ENCODE results near the gene TPST2.

TPST2 gene

DNA sequence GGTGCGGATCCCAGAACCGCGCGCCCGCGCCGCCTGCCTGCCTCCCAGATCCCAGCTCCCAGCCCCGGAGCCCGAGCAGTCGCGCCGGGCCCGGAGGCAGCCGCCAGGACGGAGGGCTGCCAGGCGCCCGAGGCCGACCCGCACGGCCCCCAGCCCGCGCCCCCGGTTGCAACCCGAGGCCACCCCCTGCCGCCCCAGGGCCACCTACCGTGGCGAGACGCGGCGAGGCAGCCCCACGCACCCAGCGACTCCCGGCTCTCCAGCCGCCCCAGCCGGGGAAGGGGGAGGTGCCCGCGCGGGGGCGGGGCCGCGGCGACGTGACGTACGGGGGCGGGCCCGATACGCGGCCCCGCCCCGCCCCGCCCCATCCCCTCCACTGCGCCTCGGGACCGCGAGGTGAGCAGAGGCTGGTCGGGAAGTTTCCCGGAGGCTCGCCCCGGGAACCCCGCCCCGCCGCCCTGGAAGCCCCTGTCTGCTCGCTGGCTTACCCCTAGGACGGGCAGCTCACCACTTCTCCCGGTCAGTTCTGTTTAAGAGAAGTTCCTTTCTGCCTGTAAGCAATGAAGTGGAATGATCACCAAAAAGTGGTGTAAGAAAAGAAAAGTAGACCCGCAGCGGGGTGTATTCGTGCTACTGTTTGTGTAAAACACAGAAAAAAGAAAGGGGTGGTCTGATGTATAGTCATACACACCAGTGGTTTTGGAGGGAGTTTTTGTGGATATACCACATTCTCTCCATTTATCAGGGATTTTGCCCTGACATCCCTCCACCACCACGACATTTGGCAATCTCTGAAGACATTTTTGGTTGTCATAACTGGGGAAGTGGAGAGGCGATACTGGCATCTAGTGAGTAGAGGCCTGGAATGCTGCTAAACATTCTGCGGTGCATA is at the start of gene TPST2:
TPST2 (minus strand) TSS at position 288 of the 892 bp plus-strand sequence. CDS start 48,502 bp downstream, outside the sequence.
- ChIA-PET CTCF (no interaction called here), POLR2A (no interaction called here)
- TF ChIP-seq CTBP1 (IDR thresholded peaks at IDR 0.05; ENCODE audit: borderline replicate concordance) (no peak), ARNT (IDR thresholded peaks at IDR 0.05) (no peak), FOXA1 (IDR thresholded peaks at IDR 0.05) (no peak), NFRKB (IDR thresholded peaks at IDR 0.05) (no peak), FOXK2 (IDR thresholded peaks at IDR 0.05) (no peak), FOXM1 (IDR thresholded peaks at IDR 0.05; ENCODE audit: borderline replicate concordance) (no peak), TARDBP (IDR thresholded peaks at IDR 0.05) (no peak), L3MBTL2 (conservative IDR thresholded peaks at IDR 0.05) (no peak), BHLHE40 (IDR thresholded peaks at IDR 0.05; ENCODE audit: borderline replicate concordance) (no peak), HDGF (IDR thresholded peaks at IDR 0.05; ENCODE audit: borderline replicate concordance) (no peak), ZNF384 (IDR thresholded peaks at IDR 0.05) (no peak)
- TF ChIP-seq, protein P1, sequence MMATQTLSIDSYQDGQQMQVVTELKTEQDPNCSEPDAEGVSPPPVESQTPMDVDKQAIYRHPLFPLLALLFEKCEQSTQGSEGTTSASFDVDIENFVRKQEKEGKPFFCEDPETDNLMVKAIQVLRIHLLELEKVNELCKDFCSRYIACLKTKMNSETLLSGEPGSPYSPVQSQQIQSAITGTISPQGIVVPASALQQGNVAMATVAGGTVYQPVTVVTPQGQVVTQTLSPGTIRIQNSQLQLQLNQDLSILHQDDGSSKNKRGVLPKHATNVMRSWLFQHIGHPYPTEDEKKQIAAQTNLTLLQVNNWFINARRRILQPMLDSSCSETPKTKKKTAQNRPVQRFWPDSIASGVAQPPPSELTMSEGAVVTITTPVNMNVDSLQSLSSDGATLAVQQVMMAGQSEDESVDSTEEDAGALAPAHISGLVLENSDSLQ (IDR thresholded peaks at IDR 0.05), result no peak
- DNase-seq (ENCODE audit: extremely low spot score), result peak; percentile 96

DNA sequence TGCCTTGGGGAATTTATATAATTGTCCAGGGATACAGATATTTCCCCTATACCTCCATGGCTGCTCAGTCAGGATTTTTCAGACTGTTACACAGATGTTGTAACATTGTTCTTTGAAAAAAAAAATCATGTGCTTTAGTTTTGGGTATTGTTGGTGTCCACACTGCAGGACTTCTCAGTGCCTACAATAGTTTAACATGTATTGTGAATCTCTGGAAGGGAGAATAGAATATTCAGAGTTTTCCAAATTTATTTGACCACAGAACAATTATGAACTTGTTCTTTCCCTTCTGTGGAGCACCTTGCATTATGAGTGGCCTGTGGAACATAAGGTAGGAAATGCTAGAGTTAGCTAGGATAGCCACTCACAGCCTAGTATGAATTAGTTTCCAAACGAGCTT is 46.4 kb upstream of the TPST2 start:
- POLR2A ChIA-PET, result no interaction called here
- DNase-seq (ENCODE audit: extremely low spot score), result no peak
- CTCF ChIA-PET, result no interaction called here
- TF ChIP-seq FOXK2 (IDR thresholded peaks at IDR 0.05) (no peak), HDGF (IDR thresholded peaks at IDR 0.05; ENCODE audit: borderline replicate concordance) (no peak), FOXM1 (IDR thresholded peaks at IDR 0.05; ENCODE audit: borderline replicate concordance) (no peak), BHLHE40 (IDR thresholded peaks at IDR 0.05; ENCODE audit: borderline replicate concordance) (no peak), TARDBP (IDR thresholded peaks at IDR 0.05) (no peak), SP1 (IDR thresholded peaks at IDR 0.05) (no peak), LEF1 (IDR thresholded peaks at IDR 0.05; ENCODE audit: borderline replicate concordance) (no peak), ARNT (IDR thresholded peaks at IDR 0.05) (no peak), L3MBTL2 (conservative IDR thresholded peaks at IDR 0.05) (no peak), ELF4 (IDR thresholded peaks at IDR 0.05) (no peak), NFRKB (IDR thresholded peaks at IDR 0.05) (no peak), SUZ12 (IDR thresholded peaks at IDR 0.05) (no peak), FOXA1 (IDR thresholded peaks at IDR 0.05) (no peak), CTBP1 (IDR thresholded peaks at IDR 0.05; ENCODE audit: borderline replicate concordance) (no peak)
- TF ChIP-seq, protein P1 (IDR thresholded peaks at IDR 0.05), result no peak

DNA sequence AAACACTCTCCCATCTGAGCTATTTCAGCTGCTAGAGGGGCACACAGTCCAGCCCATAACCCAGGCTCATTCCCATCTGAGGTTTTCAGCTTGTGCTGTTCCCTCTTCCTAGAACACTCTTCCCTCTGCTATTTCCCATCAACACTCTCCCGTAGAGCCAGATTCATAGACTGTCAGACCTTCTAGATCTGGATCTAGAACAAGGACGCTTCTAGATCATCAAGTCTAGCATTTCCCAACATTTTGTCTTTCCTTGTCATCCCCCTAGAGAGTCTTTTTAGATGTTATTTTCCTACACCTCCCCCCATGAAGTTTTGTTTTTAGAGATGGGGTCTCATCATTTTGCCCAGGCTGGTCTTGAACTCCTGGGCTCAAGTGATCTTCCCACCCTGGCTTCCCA is 45.2 kb upstream of the TPST2 start:
- POLR2A ChIA-PET, result no interaction called here
- DNase-seq (ENCODE audit: extremely low spot score), result no peak
- TF ChIP-seq ZNF384 (IDR thresholded peaks at IDR 0.05) (no peak), FOXA1 (IDR thresholded peaks at IDR 0.05) (no peak), BHLHE40 (IDR thresholded peaks at IDR 0.05; ENCODE audit: borderline replicate concordance) (no peak), HDGF (IDR thresholded peaks at IDR 0.05; ENCODE audit: borderline replicate concordance) (no peak), ARNT (IDR thresholded peaks at IDR 0.05) (no peak), FOXM1 (IDR thresholded peaks at IDR 0.05; ENCODE audit: borderline replicate concordance) (no peak), ELF4 (IDR thresholded peaks at IDR 0.05) (no peak), SUZ12 (IDR thresholded peaks at IDR 0.05) (no peak), CTBP1 (IDR thresholded peaks at IDR 0.05; ENCODE audit: borderline replicate concordance) (no peak), L3MBTL2 (conservative IDR thresholded peaks at IDR 0.05) (no peak), FOXK2 (IDR thresholded peaks at IDR 0.05) (no peak), LEF1 (IDR thresholded peaks at IDR 0.05; ENCODE audit: borderline replicate concordance) (no peak), SP1 (IDR thresholded peaks at IDR 0.05) (no peak), NFRKB (IDR thresholded peaks at IDR 0.05) (no peak), TARDBP (IDR thresholded peaks at IDR 0.05) (no peak)
- TF ChIP-seq, protein P1 (IDR thresholded peaks at IDR 0.05), result no peak
- CTCF ChIA-PET, result no interaction called here

DNA sequence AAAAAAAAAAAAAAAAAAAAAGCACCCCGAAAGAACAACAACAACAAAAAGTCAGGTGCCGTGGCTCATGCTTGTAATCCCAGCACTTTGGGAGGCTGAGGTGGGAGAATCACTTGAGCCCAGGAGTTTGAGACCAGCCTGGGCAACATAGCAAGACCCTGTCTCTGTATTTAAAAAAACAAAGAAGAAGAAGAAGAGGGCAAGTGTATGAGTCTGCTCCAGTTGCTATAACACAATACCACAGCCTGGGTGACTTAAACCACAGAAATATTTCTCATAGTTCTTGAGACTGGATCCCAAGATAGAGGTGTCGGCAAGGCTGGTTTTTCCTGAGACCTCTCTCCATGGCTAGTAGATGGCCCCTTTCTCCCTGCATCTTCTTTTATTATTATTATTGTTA is 44.3 kb upstream of the TPST2 start:
- TF ChIP-seq, protein P1 (IDR thresholded peaks at IDR 0.05), result no peak
- TF ChIP-seq HDGF (IDR thresholded peaks at IDR 0.05; ENCODE audit: borderline replicate concordance) (no peak), SP1 (IDR thresholded peaks at IDR 0.05) (no peak), ARNT (IDR thresholded peaks at IDR 0.05) (no peak), LEF1 (IDR thresholded peaks at IDR 0.05; ENCODE audit: borderline replicate concordance) (no peak), ZNF384 (IDR thresholded peaks at IDR 0.05) (no peak)
- ChIA-PET CTCF (no interaction called here), POLR2A (no interaction called here)
- DNase-seq (ENCODE audit: extremely low spot score), result no peak

DNA sequence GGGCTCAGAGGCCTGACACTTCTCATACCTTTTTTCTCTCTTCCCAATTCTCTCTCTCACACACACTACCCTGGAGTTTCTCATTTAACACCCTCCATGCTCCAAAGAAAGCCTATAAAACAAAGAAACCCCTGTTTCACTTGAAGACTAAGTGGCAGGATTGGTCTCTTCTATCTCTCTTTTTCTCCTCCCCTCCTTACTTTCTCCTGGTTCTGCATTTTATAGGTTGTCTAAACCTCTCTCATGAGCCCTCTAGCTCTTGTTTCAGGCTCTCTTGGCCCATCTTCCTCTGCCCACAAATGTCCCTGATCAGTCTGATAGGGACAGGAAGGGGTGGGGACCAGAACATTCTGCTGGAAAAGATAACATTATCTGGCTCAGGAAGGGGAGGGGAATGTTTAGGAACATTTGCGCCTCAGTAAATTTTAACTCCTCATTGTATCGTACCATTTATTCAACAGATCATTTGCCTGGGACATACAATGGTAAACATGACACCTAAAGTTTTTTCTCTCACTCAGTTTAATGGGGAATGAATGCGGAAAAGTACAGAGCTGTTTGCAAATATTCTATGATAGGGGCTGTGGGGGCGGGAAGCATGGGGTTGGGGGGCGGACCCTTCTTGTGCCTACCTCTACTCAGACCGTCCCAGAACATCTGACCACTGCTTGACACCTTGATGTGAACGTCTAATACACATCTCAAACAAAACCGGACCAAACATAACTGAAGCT is 42.7 kb upstream of the TPST2 start:
- TF ChIP-seq, protein P1 (IDR thresholded peaks at IDR 0.05), result no peak
- no peak for TF ChIP-seq SP1 (IDR thresholded peaks at IDR 0.05)
- ChIA-PET CTCF (interaction anchor here (0.7 kb wide), 1 partner anchor 1431 kb away, joined by 3 read pairs; no protein-coding TSS in a partner anchor), POLR2A (no interaction called here)
- no peak for DNase-seq (ENCODE audit: extremely low spot score)
